Measurements from ENCODE around the gene CARD11. TPM values are rescaled to one million over a fixed set of nuclear protein-coding genes. Genes with fewer than 3 reads are reported as not detected.

Gene CARD11
- total and polyA plus RNA-seq, 2 of the 4 experiments (the other 2 are of a cell fraction) = 0.18 to 0.26 TPM

DNA sequence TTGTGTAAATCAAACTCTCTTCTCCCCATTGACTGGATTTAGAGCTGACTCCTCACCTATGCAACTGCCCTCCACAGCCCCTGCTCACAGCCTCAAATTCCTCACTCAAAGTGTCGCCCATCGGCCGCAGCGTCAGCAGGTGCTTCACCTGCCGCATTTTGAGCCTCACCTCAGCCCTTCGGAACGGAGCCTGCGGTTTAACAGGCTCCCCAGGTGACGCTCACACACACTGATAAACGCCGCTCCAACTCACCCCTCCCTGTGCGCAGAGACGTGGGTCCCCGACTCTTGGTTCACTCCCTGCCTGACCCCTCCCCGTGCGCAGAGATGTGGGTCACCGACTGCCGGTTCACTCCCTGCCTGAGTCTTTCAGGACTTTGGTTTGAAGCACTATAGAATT is 57.1 kb downstream of the CARD11 start:
- H3K23ac ChIP-seq (ENCODE audit: low read depth, low read length) = no peak overlapping the region
- in situ Hi-C loops (cut with MboI; ENCODE audit: low sequenced_read_pairs) = no loop called here
- CTCF ChIA-PET = no interaction called here

More for the DNA sequence above, 57.1 kb downstream of the CARD11 start:
- H2BK15ac ChIP-seq (ENCODE audit: low read depth, low read length) = no peak overlapping the region
- no peak overlapping the region for H2AK9ac ChIP-seq (replicated peaks; ENCODE audit: low read depth, low read length, poor library complexity)
- no peak overlapping the region for H3K4ac ChIP-seq (ENCODE audit: low read depth, low read length)
- no peak overlapping the region for H4K5ac ChIP-seq (ENCODE audit: low read depth, low read length)
- 90% methylated on average over 14 of the region's 18 CpGs; no CpG with 5 or more reads in 1 of the 2 experiments for WGBS, 2 experiments (ENCODE audit: extremely low coverage in 2 of 2, insufficient read length in 1 of 2)
- H3K27ac ChIP-seq (ENCODE audit: insufficient read depth, low read length) = no peak overlapping the region
- dilution Hi-C loops (cut with HindIII; ENCODE audit: low sequenced_read_pairs, unreplicated experiment) (no loop called here), intact Hi-C loops (cut with micrococcal nuclease) (no loop called here)
- H2BK5ac ChIP-seq (ENCODE audit: low read depth, low read length, poor library complexity, severe bottlenecking) = no peak overlapping the region
- H3K4me1 ChIP-seq (ENCODE audit: control insufficient read depth, insufficient read depth, low read length) = no peaks in the 10 kb centered on the region
- H3K18ac ChIP-seq (ENCODE audit: low read depth, low read length) = no peak overlapping the region
- H2AK5ac ChIP-seq (ENCODE audit: low read depth, low read length) = no peak overlapping the region
- H3K79me1 ChIP-seq (ENCODE audit: low read depth in 1 of 2, low read length in 2 of 2) = no peaks in the 10 kb centered on the region
- no peak overlapping the region for H3K14ac ChIP-seq (replicated peaks; ENCODE audit: low read depth, low read length)
- no peak overlapping the region for H2BK120ac ChIP-seq (ENCODE audit: low read depth, low read length)
- ATAC-seq (ENCODE audit: low read depth) (no peak), DNase-seq (no peak)
- no peak overlapping the region for H3K4me2 ChIP-seq (ENCODE audit: low read depth, low read length)
- H3K9me3 ChIP-seq (ENCODE audit: control insufficient read depth, insufficient read depth, low read length) = no peaks in the 10 kb centered on the region
- H2BK20ac ChIP-seq (ENCODE audit: low read depth, low read length) = no peak overlapping the region
- H3K9me1 ChIP-seq (ENCODE audit: insufficient read depth, low read length) = no peaks in the 10 kb centered on the region
- TF ChIP-seq CEBPB (IDR thresholded peaks at IDR 0.05; ENCODE audit: low read depth, low read length) (no peak), CHD1 (IDR thresholded peaks at IDR 0.05; ENCODE audit: low read depth, low read length) (no peak), RFX5 (IDR thresholded peaks at IDR 0.05; ENCODE audit: low read depth, low read length) (no peak), SMC3 (IDR thresholded peaks at IDR 0.05; ENCODE audit: low read depth, low read length) (no peak), MXI1 (IDR thresholded peaks at IDR 0.05; ENCODE audit: borderline replicate concordance, low read depth, low read length) (no peak), FOS (IDR thresholded peaks at IDR 0.05; ENCODE audit: low read depth, low read length) (no peak), RCOR1 (IDR thresholded peaks at IDR 0.05; ENCODE audit: insufficient replicate concordance, low read length) (no peak), RAD21 (IDR thresholded peaks at IDR 0.05; ENCODE audit: low read length) (no peak), MAZ (IDR thresholded peaks at IDR 0.05; ENCODE audit: borderline replicate concordance, low read depth, low read length) (no peak), BHLHE40 (IDR thresholded peaks at IDR 0.05; ENCODE audit: low read depth, low read length) (no peak)
- TF ChIP-seq, protein P1, sequence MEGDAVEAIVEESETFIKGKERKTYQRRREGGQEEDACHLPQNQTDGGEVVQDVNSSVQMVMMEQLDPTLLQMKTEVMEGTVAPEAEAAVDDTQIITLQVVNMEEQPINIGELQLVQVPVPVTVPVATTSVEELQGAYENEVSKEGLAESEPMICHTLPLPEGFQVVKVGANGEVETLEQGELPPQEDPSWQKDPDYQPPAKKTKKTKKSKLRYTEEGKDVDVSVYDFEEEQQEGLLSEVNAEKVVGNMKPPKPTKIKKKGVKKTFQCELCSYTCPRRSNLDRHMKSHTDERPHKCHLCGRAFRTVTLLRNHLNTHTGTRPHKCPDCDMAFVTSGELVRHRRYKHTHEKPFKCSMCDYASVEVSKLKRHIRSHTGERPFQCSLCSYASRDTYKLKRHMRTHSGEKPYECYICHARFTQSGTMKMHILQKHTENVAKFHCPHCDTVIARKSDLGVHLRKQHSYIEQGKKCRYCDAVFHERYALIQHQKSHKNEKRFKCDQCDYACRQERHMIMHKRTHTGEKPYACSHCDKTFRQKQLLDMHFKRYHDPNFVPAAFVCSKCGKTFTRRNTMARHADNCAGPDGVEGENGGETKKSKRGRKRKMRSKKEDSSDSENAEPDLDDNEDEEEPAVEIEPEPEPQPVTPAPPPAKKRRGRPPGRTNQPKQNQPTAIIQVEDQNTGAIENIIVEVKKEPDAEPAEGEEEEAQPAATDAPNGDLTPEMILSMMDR (conservative IDR thresholded peaks at IDR 0.05; ENCODE audit: low read depth, low read length) = no peak
- TF ChIP-seq, protein P2, sequence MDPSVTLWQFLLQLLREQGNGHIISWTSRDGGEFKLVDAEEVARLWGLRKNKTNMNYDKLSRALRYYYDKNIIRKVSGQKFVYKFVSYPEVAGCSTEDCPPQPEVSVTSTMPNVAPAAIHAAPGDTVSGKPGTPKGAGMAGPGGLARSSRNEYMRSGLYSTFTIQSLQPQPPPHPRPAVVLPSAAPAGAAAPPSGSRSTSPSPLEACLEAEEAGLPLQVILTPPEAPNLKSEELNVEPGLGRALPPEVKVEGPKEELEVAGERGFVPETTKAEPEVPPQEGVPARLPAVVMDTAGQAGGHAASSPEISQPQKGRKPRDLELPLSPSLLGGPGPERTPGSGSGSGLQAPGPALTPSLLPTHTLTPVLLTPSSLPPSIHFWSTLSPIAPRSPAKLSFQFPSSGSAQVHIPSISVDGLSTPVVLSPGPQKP (IDR thresholded peaks at IDR 0.05; ENCODE audit: borderline replicate concordance, low read depth, low read length) = no peak
- TF ChIP-seq, protein P3, sequence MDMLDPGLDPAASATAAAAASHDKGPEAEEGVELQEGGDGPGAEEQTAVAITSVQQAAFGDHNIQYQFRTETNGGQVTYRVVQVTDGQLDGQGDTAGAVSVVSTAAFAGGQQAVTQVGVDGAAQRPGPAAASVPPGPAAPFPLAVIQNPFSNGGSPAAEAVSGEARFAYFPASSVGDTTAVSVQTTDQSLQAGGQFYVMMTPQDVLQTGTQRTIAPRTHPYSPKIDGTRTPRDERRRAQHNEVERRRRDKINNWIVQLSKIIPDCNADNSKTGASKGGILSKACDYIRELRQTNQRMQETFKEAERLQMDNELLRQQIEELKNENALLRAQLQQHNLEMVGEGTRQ (IDR thresholded peaks at IDR 0.05; ENCODE audit: low read depth, low read length) = no peak
- POLR2A ChIA-PET (ENCODE audit: unreplicated experiment) = no interaction called here
- no peak overlapping the region for H3K4me3 ChIP-seq (ENCODE audit: insufficient read depth, low read depth, low read length)
- H3K9ac ChIP-seq (ENCODE audit: low read depth, low read length) = no peak overlapping the region
- no peak overlapping the region for H3K56ac ChIP-seq (ENCODE audit: extremely low read depth, insufficient read depth, low read length)
- no peaks in the 10 kb centered on the region; the same call in 1 of the 2 replicates for H3K27me3 ChIP-seq (ENCODE audit: control insufficient read depth, insufficient read depth, low read length)
- no peak overlapping the region for H4K8ac ChIP-seq (ENCODE audit: low read depth in 2 of 2, low read length in 2 of 2)
- no peak overlapping the region for H4K91ac ChIP-seq (ENCODE audit: insufficient read depth, low read depth, low read length)
- H4K20me1 ChIP-seq (ENCODE audit: insufficient read depth, low read length) = no peaks in the 10 kb centered on the region
- no TSS peak for BruUV-seq (replicated peaks)
- H2AFZ ChIP-seq (replicated peaks; ENCODE audit: low read length, poor library complexity) = no peak overlapping the region
- no peaks in the 10 kb centered on the region for H3K36me3 ChIP-seq (ENCODE audit: control insufficient read depth, insufficient read depth, low read length)

Data from IMR-90 (cell line).